Kidney epithelial cell (primary cell): ENCODE results near the gene PPP1R12B. TPM values are rescaled to one million over a fixed set of nuclear protein-coding genes. Genes with fewer than 3 reads are reported as not detected.

ENCODE experiments used
- DNase-seq: peaks from one replicate; pipeline ENCODE4 v3.0.0-alpha.2; 2010; ENCODE audit warnings: low read depth
- H3K27me3 ChIP-seq: 2 replicates; pipeline ENCODE4 v1.6.0; 2011; ENCODE audit warnings: low read length; ENCODE audit not compliant: control insufficient read depth, insufficient read depth
- H3K36me3 ChIP-seq: 2 replicates; pipeline ENCODE4 v1.5.1; 2011; ENCODE audit warnings: low read length; ENCODE audit not compliant: control insufficient read depth, insufficient read depth
- H3K4me3 ChIP-seq: 2 replicates; pipeline ENCODE4 v1.5.1; 2011; ENCODE audit warnings: low read depth, mild to moderate bottlenecking, control low read depth, low read length
- total RNA-seq: library from RNA; depleted of rRNA; stranded (reverse); fragments of >200 nt; gene quantifications from 2 replicates; pipeline ENCODE4 v1.2.3, GENCODE V29; 2015
- TF ChIP-seq, protein P1 (sequence below): IDR thresholded peaks from 2 replicates; pipeline ENCODE4 v1.5.1; 2011; ENCODE audit warnings: mild to moderate bottlenecking, moderate library complexity, low read length, control low read depth, inconsistent platforms; ENCODE audit not compliant: insufficient read depth, poor library complexity, severe bottlenecking

Gene PPP1R12B
- total RNA-seq, 1 donor from 2014 or later: 6.8 TPM

DNA sequence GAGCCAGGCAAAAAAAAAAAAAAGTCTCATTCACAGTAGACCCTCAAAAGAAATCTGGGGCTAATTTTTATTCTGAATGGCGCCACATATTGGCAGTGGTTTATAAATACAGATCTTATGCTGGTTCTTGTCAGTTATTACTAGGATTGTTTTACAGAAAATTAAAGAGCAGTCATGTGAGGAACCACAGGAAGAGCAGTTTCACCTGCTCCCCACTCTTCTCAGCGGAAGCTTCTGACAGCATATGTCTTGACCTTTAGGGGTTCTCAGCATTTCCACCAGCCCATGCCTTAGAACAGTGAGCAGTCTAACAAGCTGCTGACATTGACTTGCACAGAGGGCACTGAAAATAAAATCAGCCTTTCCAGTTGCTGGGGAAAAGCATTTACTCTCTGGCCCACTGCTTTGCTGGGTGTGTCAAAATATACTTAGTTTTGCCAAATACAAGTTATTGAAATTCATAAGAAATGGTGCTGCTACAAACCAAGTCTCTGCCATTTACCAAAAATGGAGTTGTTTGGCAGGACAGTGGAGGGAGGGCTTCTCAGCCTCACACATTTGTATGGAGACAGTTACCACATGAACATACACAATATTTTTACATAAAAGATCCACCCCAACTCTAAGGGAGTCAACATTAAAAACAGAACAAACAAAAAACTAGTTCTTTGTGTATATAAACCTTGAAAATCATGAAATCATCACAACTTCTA lies 217.5 kb downstream of the PPP1R12B start:
- Histone ChIP-seq H3K27me3 (no peaks in the 10 kb centered on the region), H3K36me3 (no peaks in the 10 kb centered on the region), H3K4me3 (no peak overlapping the region)
- TF ChIP-seq, protein P1, sequence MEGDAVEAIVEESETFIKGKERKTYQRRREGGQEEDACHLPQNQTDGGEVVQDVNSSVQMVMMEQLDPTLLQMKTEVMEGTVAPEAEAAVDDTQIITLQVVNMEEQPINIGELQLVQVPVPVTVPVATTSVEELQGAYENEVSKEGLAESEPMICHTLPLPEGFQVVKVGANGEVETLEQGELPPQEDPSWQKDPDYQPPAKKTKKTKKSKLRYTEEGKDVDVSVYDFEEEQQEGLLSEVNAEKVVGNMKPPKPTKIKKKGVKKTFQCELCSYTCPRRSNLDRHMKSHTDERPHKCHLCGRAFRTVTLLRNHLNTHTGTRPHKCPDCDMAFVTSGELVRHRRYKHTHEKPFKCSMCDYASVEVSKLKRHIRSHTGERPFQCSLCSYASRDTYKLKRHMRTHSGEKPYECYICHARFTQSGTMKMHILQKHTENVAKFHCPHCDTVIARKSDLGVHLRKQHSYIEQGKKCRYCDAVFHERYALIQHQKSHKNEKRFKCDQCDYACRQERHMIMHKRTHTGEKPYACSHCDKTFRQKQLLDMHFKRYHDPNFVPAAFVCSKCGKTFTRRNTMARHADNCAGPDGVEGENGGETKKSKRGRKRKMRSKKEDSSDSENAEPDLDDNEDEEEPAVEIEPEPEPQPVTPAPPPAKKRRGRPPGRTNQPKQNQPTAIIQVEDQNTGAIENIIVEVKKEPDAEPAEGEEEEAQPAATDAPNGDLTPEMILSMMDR: no peak
- no peak for DNase-seq

DNA sequence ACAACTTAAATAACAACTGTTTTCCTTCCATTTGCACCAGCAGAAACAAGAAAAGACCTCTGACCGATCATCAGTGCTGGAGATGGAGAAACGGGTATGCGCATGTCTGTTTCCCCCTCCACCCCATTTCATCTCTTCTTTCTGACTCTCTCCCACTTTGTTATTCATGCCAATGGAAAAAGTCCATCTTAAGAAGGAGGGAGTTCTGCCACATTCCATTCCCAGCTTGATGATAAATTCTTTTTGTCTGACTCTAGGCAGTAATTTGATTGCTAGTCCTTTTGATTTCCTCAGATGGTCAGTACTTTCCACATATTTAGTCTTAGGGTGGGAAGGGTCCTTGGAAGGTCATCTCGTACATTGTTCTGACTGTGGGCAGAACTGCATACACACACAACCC lies 219.2 kb downstream of the PPP1R12B start:
- TF ChIP-seq, protein P1: no peak
- no peaks in the 10 kb centered on the region for H3K36me3 ChIP-seq
- DNase-seq: no peak
- no peaks in the 10 kb centered on the region for H3K27me3 ChIP-seq
- no peak overlapping the region for H3K4me3 ChIP-seq

DNA sequence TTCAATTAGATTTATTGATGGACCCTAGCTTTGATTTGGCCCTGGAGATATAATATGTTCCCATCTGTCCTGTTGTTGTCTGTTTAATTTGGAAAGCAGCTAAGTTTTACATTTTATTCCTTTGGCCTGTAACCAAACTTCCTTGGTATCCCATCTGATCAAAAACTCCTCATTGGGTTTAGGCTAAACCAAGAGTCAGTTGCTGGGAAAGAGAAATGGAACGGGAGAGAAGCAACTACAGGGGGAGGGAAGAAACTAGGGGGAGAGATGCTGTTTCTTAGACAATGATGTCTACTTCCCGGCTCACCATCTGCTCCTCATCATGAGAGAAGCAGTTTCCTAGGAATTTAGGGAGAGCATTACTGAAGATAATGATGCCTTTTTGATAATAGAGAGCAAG lies 219.9 kb downstream of the PPP1R12B start:
- Histone ChIP-seq H3K36me3 (no peaks in the 10 kb centered on the region), H3K27me3 (no peaks in the 10 kb centered on the region), H3K4me3 (no peak overlapping the region)
- no peak for DNase-seq
- TF ChIP-seq, protein P1: no peak

DNA sequence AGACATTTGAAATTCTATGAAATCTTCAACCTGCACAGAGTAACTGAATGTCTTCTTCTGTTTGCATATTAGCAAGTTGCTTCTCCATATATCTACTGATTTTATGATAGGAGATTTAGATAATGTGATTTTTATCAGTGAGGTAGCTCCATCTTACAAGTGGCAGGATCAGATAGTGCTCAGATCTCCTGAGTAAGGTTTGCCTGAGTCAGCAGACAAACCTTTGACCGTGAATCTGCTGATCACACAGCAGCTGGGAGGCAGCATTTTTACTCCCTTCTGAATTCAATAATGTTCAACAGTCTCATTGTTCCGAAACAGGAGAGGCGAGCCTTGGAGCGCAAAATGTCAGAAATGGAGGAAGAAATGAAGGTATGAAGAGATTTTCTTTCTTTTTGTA lies 220.3 kb downstream of the PPP1R12B start:
- no peak for DNase-seq
- no peaks in the 10 kb centered on the region for H3K27me3 ChIP-seq
- no peak overlapping the region for H3K4me3 ChIP-seq
- H3K36me3 ChIP-seq: no peaks in the 10 kb centered on the region
- TF ChIP-seq, protein P1: no peak

DNA sequence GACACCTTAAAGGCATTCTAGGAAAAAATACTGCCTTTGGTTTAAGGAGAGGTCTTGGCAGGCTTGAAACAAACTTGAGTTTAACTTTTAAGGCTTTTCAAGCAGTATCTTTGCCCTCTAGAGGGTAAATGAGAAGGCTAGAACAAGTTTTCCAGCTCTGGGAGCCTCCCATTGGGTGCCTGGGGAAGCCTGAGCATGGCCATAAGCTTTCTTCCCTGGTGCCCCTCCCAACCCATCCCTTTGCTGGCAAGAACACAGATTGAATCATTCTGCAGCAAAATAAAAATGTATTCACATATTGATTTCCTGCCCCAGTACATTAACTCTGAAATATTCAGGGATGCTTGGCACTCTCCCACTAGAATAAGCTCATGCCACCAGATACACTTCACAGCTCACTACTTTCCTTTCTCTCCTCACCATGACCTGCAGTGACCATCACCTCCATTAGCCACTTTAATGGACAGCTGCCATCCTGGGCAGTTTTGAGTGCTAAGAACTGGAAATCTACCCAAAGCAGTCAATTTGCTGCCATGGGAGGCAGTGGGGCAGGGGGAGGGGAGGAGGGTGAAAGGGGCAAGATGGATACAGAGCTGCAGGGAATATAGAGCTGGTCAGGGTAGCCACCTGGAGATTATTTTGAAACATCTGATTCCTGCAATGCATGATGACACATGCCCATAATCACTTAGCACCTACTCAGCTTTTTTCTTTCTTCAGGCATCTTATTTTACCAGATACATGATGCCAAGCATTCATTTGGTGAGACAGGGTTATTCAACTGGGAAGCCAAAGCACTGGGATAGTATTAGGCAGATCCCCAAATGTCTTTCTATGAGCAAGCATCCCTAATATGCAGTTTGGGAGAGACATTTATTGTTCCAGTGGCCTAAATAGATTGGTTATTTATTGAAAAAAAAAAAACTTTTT lies 221.2 kb downstream of the PPP1R12B start:
- no peak for DNase-seq
- Histone ChIP-seq H3K4me3 (no peak overlapping the region), H3K27me3 (no peaks in the 10 kb centered on the region), H3K36me3 (no peaks in the 10 kb centered on the region)
- TF ChIP-seq, protein P1: no peak
